Stimulated activated CD4-positive, alpha-beta T cell treated with anti-CD3 and anti-CD28 coated beads, Interleukin-15, amount 100 ng/mL, for 48 hours (primary cell): ENCODE measurements around the gene UBXN10.

ENCODE experiments used
- DNase-seq, 2 donors: peaks; one replicate each; pipeline ENCODE4 v3.0.0-alpha.2; 2020; ENCODE audit warnings: low read depth in 2 of 2

UBXN10 gene

GRCh38 chr1:20183035-20183434, 2.9 kb upstream of the UBXN10 start:
- no peak for DNase-seq

GRCh38 chr1:20183616-20184271, 2.2 kb upstream of the UBXN10 start:
- no peak for DNase-seq

GRCh38 chr1:20184481-20184900, 1.4 kb upstream of the UBXN10 start:
- DNase-seq, result no peak

- DNase-seq, result peak; percentile 55 to 58
These were observed 681 bp upstream of the UBXN10 start for GRCh38 chr1:20184997-20185833.

- DNase-seq, result peak; percentile 28 to 31
These were observed 1.4 kb downstream of the UBXN10 start for GRCh38 chr1:20187103-20187812.

- no peak for DNase-seq
These were observed 2.0 kb downstream of the UBXN10 start for GRCh38 chr1:20187813-20188454.

GRCh38 chr1:20188455-20188817, 2.5 kb downstream of the UBXN10 start:
- no peak for DNase-seq

- DNase-seq, result no peak
These were observed 3.8 kb downstream of the UBXN10 start for GRCh38 chr1:20189664-20190063.

GRCh38 chr1:20190256-20191160, 4.6 kb downstream of the UBXN10 start:
- DNase-seq, result no peak

GRCh38 chr1:20191266-20191825, 5.5 kb downstream of the UBXN10 start:
- DNase-seq, result no peak

- no peak for DNase-seq
These were observed 6.5 kb downstream of the UBXN10 start for GRCh38 chr1:20192364-20192763.

GRCh38 chr1:20192871-20193411, 7.0 kb downstream of the UBXN10 start:
- DNase-seq, result no peak

- no peak for DNase-seq
These were observed 8.3 kb downstream of the UBXN10 start for GRCh38 chr1:20194224-20194623.

GRCh38 chr1:20194757-20195461, 9.0 kb downstream of the UBXN10 start:
- DNase-seq, result peak in 1 of 2 donors; percentile 69

- no peak for DNase-seq
These were observed 9.5 kb downstream of the UBXN10 start for GRCh38 chr1:20195462-20195780.

GRCh38 chr1:20197329-20197791, 11.5 kb downstream of the UBXN10 start:
- no peak for DNase-seq

- DNase-seq, result no peak
These were observed 12.4 kb downstream of the UBXN10 start for GRCh38 chr1:20198296-20198695.

- no peak for DNase-seq
These were observed 13.0 kb downstream of the UBXN10 start for GRCh38 chr1:20198918-20199317.

GRCh38 chr1:20199403-20199802, 13.5 kb downstream of the UBXN10 start:
- no peak for DNase-seq

GRCh38 chr1:20199840-20200239, 13.9 kb downstream of the UBXN10 start:
- DNase-seq, result no peak
